ENCODE results near the gene NEDD8.

NEDD8 gene

DNA sequence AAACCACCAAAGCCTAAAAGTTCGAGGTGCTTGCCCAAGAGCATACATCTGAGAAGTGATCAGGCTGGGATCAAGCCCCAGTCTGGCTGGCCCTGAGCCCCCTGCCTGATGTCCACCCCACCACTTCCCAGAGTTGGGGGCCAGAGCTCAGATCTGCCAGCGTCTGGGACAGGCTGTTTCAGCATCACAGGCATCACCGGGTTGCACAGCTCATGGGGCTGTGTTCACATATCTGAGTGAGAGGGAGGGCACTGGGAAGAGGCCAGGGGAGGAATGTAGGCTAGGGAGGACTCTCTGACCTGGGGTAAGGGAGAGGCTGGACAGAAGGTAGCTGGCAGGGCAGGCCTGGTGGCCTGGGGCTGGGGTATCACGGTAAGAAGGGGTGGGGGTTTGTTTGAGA lies 24.8 kb upstream of the NEDD8 start:
- Histone ChIP-seq H3K14ac (ENCODE audit: low read length) (no peak overlapping the region), H4K91ac (ENCODE audit: low read depth, low read length, poor library complexity) (no peak overlapping the region), H2BK15ac (ENCODE audit: low read length) (no peak overlapping the region), H2AFZ (ENCODE audit: low read length) (no peak overlapping the region), H3K4me3 (ENCODE audit: low read length in 2 of 2) (no peak overlapping the region), H4K8ac (ENCODE audit: low read depth, low read length) (no peak overlapping the region), H3K4ac (ENCODE audit: low read length) (no peak overlapping the region), H3K27ac (replicated peaks; ENCODE audit: low read length) (no peak overlapping the region), H3K36me3 (replicated peaks in 1 of 2; ENCODE audit: control insufficient read depth in 2 of 2, insufficient read depth in 2 of 2, low read length in 2 of 2) (no peaks in the 10 kb centered on the region), H2AK5ac (ENCODE audit: low read depth, low read length) (no peak overlapping the region), H3K9ac (ENCODE audit: low read depth, low read length, poor library complexity) (no peak overlapping the region), H2BK5ac (ENCODE audit: low read length) (no peak overlapping the region), H2BK120ac (ENCODE audit: low read depth, low read length) (no peak overlapping the region), H3K79me1 (ENCODE audit: low read depth, low read length) (peaks cover 1% of the 10 kb centered on the region), H3K23ac (ENCODE audit: low read depth, low read length, poor library complexity) (no peak overlapping the region), H2BK12ac (ENCODE audit: low read length) (no peak overlapping the region), H3K9me3 (replicated peaks in 1 of 2; ENCODE audit: control insufficient read depth in 2 of 2, insufficient read depth in 1 of 2, low read depth in 1 of 2, low read length in 2 of 2) (no peaks in the 10 kb centered on the region), H3K18ac (ENCODE audit: low read length) (no peak overlapping the region), H3K4me1 (ENCODE audit: control insufficient read depth in 2 of 2, insufficient read depth in 1 of 2, low read depth in 1 of 2, low read length in 2 of 2) (no peaks in the 10 kb centered on the region), H3K27me3 (ENCODE audit: control insufficient read depth in 3 of 3, insufficient read depth in 3 of 3, low read depth in 1 of 3, low read length in 3 of 3) (no peaks in the 10 kb centered on the region), H3K4me2 (ENCODE audit: insufficient read depth, low read length, poor library complexity, severe bottlenecking) (no peak overlapping the region)
- WGBS, 2 donors (ENCODE audit: extremely low coverage in 2 of 2, insufficient read length in 2 of 2, insufficient replicate concordance in 1 of 2) = no CpG with 5 or more reads among the region's 4 CpGs
- no peak for DNase-seq (ENCODE audit: low spot score)

- no peak overlapping the region for H3K14ac ChIP-seq (ENCODE audit: low read length)
- DNase-seq (ENCODE audit: low spot score) = no peak
- no CpG with 5 or more reads among the region's 12 CpGs for WGBS, 2 donors (ENCODE audit: extremely low coverage in 2 of 2, insufficient read length in 2 of 2, insufficient replicate concordance in 1 of 2)
- H4K91ac ChIP-seq (ENCODE audit: low read depth, low read length, poor library complexity) = no peak overlapping the region
- H3K23ac ChIP-seq (ENCODE audit: low read depth, low read length, poor library complexity) = peak overlapping the region; percentile 23
- H3K4me2 ChIP-seq (ENCODE audit: insufficient read depth, low read length, poor library complexity, severe bottlenecking) = no peak overlapping the region
- no peaks in the 10 kb centered on the region for H3K27me3 ChIP-seq (ENCODE audit: control insufficient read depth in 3 of 3, insufficient read depth in 3 of 3, low read depth in 1 of 3, low read length in 3 of 3)
- no peak overlapping the region for H3K4ac ChIP-seq (ENCODE audit: low read length)
- no peak overlapping the region for H2BK120ac ChIP-seq (ENCODE audit: low read depth, low read length)
- H2AFZ ChIP-seq (ENCODE audit: low read length) = no peak overlapping the region
- H3K27ac ChIP-seq (replicated peaks; ENCODE audit: low read length) = no peak overlapping the region
- H3K4me1 ChIP-seq (ENCODE audit: control insufficient read depth in 2 of 2, insufficient read depth in 1 of 2, low read depth in 1 of 2, low read length in 2 of 2) = no peaks in the 10 kb centered on the region
- peaks cover 1% of the 10 kb centered on the region for H3K79me1 ChIP-seq (ENCODE audit: low read depth, low read length)
- H2AK5ac ChIP-seq (ENCODE audit: low read depth, low read length) = no peak overlapping the region
- H2BK15ac ChIP-seq (ENCODE audit: low read length) = no peak overlapping the region
- H2BK12ac ChIP-seq (ENCODE audit: low read length) = no peak overlapping the region
- H3K36me3 ChIP-seq (replicated peaks in 1 of 2; ENCODE audit: control insufficient read depth in 2 of 2, insufficient read depth in 2 of 2, low read length in 2 of 2) = no peaks in the 10 kb centered on the region
- H3K4me3 ChIP-seq (ENCODE audit: low read length in 2 of 2) = no peak overlapping the region
- no peak overlapping the region for H3K18ac ChIP-seq (ENCODE audit: low read length)
- no peak overlapping the region for H4K8ac ChIP-seq (ENCODE audit: low read depth, low read length)
- H2BK5ac ChIP-seq (ENCODE audit: low read length) = no peak overlapping the region
- H3K9ac ChIP-seq (ENCODE audit: low read depth, low read length, poor library complexity) = no peak overlapping the region
- no peaks in the 10 kb centered on the region for H3K9me3 ChIP-seq (replicated peaks in 1 of 2; ENCODE audit: control insufficient read depth in 2 of 2, insufficient read depth in 1 of 2, low read depth in 1 of 2, low read length in 2 of 2)
Observed at GRCh38 chr14:24255931-24256711, 24.0 kb upstream of the NEDD8 start.

DNA sequence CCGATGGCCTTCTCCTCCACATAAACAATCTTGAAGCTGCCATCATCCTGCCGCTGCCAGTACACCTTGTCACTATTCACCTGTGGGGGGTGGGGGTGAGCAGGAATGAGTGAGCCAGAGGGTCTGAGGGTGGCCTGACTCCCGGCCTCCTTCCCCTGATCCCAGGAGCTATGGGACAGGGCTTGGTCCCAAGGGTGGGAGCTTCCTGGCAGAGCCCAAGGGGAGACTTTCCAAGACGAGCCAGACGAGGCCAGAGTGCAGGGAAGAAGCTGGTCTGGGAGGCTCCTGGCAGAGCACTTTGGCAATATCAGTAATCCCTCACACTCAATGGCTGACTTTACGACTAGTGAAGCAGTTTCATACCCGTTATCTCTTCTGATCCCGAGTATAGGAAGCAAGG lies 23.3 kb upstream of the NEDD8 start:
- Histone ChIP-seq H2BK15ac (ENCODE audit: low read length) (no peak overlapping the region), H3K27me3 (ENCODE audit: control insufficient read depth in 3 of 3, insufficient read depth in 3 of 3, low read depth in 1 of 3, low read length in 3 of 3) (no peaks in the 10 kb centered on the region), H4K91ac (ENCODE audit: low read depth, low read length, poor library complexity) (peak overlapping the region; percentile 79), H3K18ac (ENCODE audit: low read length) (no peak overlapping the region), H3K4me3 (ENCODE audit: low read length in 2 of 2) (no peak overlapping the region), H3K9ac (ENCODE audit: low read depth, low read length, poor library complexity) (no peak overlapping the region), H3K9me3 (replicated peaks in 1 of 2; ENCODE audit: control insufficient read depth in 2 of 2, insufficient read depth in 1 of 2, low read depth in 1 of 2, low read length in 2 of 2) (no peaks in the 10 kb centered on the region), H3K14ac (ENCODE audit: low read length) (no peak overlapping the region), H3K4me2 (ENCODE audit: insufficient read depth, low read length, poor library complexity, severe bottlenecking) (no peak overlapping the region), H3K4me1 (ENCODE audit: control insufficient read depth in 2 of 2, insufficient read depth in 1 of 2, low read depth in 1 of 2, low read length in 2 of 2) (no peaks in the 10 kb centered on the region), H4K8ac (ENCODE audit: low read depth, low read length) (no peak overlapping the region), H2BK120ac (ENCODE audit: low read depth, low read length) (no peak overlapping the region), H3K23ac (ENCODE audit: low read depth, low read length, poor library complexity) (no peak overlapping the region), H3K27ac (replicated peaks; ENCODE audit: low read length) (no peak overlapping the region), H2BK5ac (ENCODE audit: low read length) (peak overlapping the region; percentile 57), H3K79me1 (ENCODE audit: low read depth, low read length) (peaks cover 1% of the 10 kb centered on the region), H2AFZ (ENCODE audit: low read length) (no peak overlapping the region), H2BK12ac (ENCODE audit: low read length) (no peak overlapping the region), H3K4ac (ENCODE audit: low read length) (no peak overlapping the region), H3K36me3 (replicated peaks in 1 of 2; ENCODE audit: control insufficient read depth in 2 of 2, insufficient read depth in 2 of 2, low read length in 2 of 2) (no peaks in the 10 kb centered on the region), H2AK5ac (ENCODE audit: low read depth, low read length) (no peak overlapping the region)
- DNase-seq (ENCODE audit: low spot score) = no peak
- WGBS, 2 donors (ENCODE audit: extremely low coverage in 2 of 2, insufficient read length in 2 of 2, insufficient replicate concordance in 1 of 2) = no CpG with 5 or more reads among the region's 8 CpGs

- Histone ChIP-seq H3K27me3 (ENCODE audit: control insufficient read depth in 3 of 3, insufficient read depth in 3 of 3, low read depth in 1 of 3, low read length in 3 of 3) (no peaks in the 10 kb centered on the region), H3K9ac (ENCODE audit: low read depth, low read length, poor library complexity) (peak overlapping the region; percentile 3), H3K9me3 (replicated peaks in 1 of 2; ENCODE audit: control insufficient read depth in 2 of 2, insufficient read depth in 1 of 2, low read depth in 1 of 2, low read length in 2 of 2) (no peaks in the 10 kb centered on the region), H3K4me3 (ENCODE audit: low read length in 2 of 2) (no peak overlapping the region), H2BK120ac (ENCODE audit: low read depth, low read length) (no peak overlapping the region), H4K91ac (ENCODE audit: low read depth, low read length, poor library complexity) (peak overlapping the region; percentile 79), H2AFZ (ENCODE audit: low read length) (no peak overlapping the region), H3K79me1 (ENCODE audit: low read depth, low read length) (peaks cover 1% of the 10 kb centered on the region), H4K8ac (ENCODE audit: low read depth, low read length) (peak overlapping the region; percentile 26), H3K23ac (ENCODE audit: low read depth, low read length, poor library complexity) (peak overlapping the region; percentile 90), H3K4ac (ENCODE audit: low read length) (peak overlapping the region; percentile 12), H3K14ac (ENCODE audit: low read length) (no peak overlapping the region), H3K4me2 (ENCODE audit: insufficient read depth, low read length, poor library complexity, severe bottlenecking) (no peak overlapping the region), H2AK5ac (ENCODE audit: low read depth, low read length) (no peak overlapping the region), H2BK12ac (ENCODE audit: low read length) (no peak overlapping the region), H3K4me1 (ENCODE audit: control insufficient read depth in 2 of 2, insufficient read depth in 1 of 2, low read depth in 1 of 2, low read length in 2 of 2) (no peaks in the 10 kb centered on the region), H2BK15ac (ENCODE audit: low read length) (peak overlapping the region; percentile 34), H3K18ac (ENCODE audit: low read length) (no peak overlapping the region), H3K36me3 (replicated peaks in 1 of 2; ENCODE audit: control insufficient read depth in 2 of 2, insufficient read depth in 2 of 2, low read length in 2 of 2) (no peaks in the 10 kb centered on the region), H3K27ac (replicated peaks; ENCODE audit: low read length) (no peak overlapping the region), H2BK5ac (ENCODE audit: low read length) (peak overlapping the region; percentile 57)
- no CpG with 5 or more reads among the region's 19 CpGs for WGBS, 2 donors (ENCODE audit: extremely low coverage in 2 of 2, insufficient read length in 2 of 2, insufficient replicate concordance in 1 of 2)
- DNase-seq (ENCODE audit: low spot score) = no peak
Observed at GRCh38 chr14:24254630-24255392, 22.6 kb upstream of the NEDD8 start.
